GM19238 (cell line): ENCODE measurements around the gene ERMP1.
"Not testable (repeated sequence)": the region's sequence is repeated elsewhere in the genome, so short reads cannot be mapped to it uniquely, and the experiment has no call there.

Source experiments
- DNase-seq: peaks from one replicate; pipeline ENCODE4 v3.0.0; 2011; ENCODE audit warnings: low spot score; ENCODE audit not compliant: insufficient read length

Gene ERMP1

GRCh38 chr9:5783420-5783819, 49.5 kb downstream of the ERMP1 start:
- DNase-seq: not testable (repeated sequence)

GRCh38 chr9:5779705-5780218, 53.2 kb downstream of the ERMP1 start:
- DNase-seq: not testable (repeated sequence)

- no peak for DNase-seq
Observed at GRCh38 chr9:5778805-5779204, 54.1 kb downstream of the ERMP1 start.

- DNase-seq: no peak
Observed at GRCh38 chr9:5773324-5773999, 59.5 kb downstream of the ERMP1 start.

GRCh38 chr9:5767968-5768932, 64.7 kb downstream of the ERMP1 start:
- DNase-seq: no peak

- DNase-seq: no peak
Observed at GRCh38 chr9:5764130-5764868, 68.6 kb downstream of the ERMP1 start.

- no peak for DNase-seq
Observed at GRCh38 chr9:5762421-5762820, 70.5 kb downstream of the ERMP1 start.

- no peak for DNase-seq
Observed at GRCh38 chr9:5760338-5760737, 72.6 kb downstream of the ERMP1 start.

- no peak for DNase-seq
Observed at GRCh38 chr9:5756633-5757032, 76.3 kb downstream of the ERMP1 start.

- no peak for DNase-seq
Observed at GRCh38 chr9:5750569-5750968, 82.3 kb downstream of the ERMP1 start.

GRCh38 chr9:5749306-5749705, 83.6 kb downstream of the ERMP1 start:
- no peak for DNase-seq

- no peak for DNase-seq
Observed at GRCh38 chr9:5748438-5748837, 84.5 kb downstream of the ERMP1 start.

GRCh38 chr9:5743109-5743508, 89.8 kb downstream of the ERMP1 start:
- DNase-seq: no peak

- DNase-seq: no peak
Observed at GRCh38 chr9:5736563-5737346, 96.2 kb downstream of the ERMP1 start.

GRCh38 chr9:5735072-5735471, 97.8 kb downstream of the ERMP1 start:
- DNase-seq: no peak
